ENCODE measurements around the gene FIBIN. TPM values are rescaled to one million over a fixed set of nuclear protein-coding genes. Genes with fewer than 3 reads are reported as not detected.

Gene FIBIN
- total RNA-seq, 1 experiment from 2014 or later: not detected

DNA sequence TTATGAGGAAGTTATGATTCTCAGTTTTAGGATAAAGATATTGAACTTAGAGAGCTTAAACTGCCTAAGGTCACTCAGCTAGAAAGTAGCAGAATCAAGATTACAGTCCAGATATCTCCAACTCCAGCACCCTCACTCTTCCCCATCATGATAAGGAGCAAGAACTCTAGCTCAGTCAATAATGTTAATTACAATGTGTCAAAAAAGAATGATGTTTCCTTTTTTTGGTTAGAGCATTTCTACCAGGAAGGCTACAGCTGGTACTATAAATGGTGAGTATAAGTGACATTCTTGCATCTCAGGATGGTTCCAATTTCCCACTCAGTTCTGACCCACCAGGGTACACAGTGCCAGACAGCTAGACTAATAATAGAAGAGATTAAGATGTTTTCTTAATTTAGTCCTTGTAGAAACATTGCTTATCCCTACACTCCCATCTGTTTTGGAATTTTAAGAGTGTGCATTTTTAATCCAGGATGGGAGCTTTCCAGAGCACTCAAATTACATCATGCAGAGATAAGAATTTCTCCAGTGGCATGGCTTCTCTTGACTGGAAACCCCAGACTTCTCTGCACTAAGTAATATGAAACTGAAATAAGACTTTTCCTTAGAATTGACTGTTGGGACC, 25.1 kb downstream of the FIBIN start:
- H2AFZ ChIP-seq (ENCODE audit: low read depth, low read length, poor library complexity, severe bottlenecking): no peak overlapping the region
- no peaks in the 10 kb centered on the region for H3K9me3 ChIP-seq (ENCODE audit: control insufficient read depth in 1 of 2, insufficient read depth in 1 of 2, low read depth in 1 of 2, low read length in 2 of 2)
- TF ChIP-seq SP1 (IDR thresholded peaks at IDR 0.05; ENCODE audit: low read depth) (no peak), POLR2A (IDR thresholded peaks at IDR 0.05; ENCODE audit: borderline replicate concordance, extremely low read depth, insufficient read depth, insufficient read length) (no peak), JUND (IDR thresholded peaks at IDR 0.05) (no peak), ELF1 (IDR thresholded peaks at IDR 0.05; ENCODE audit: borderline replicate concordance, low read depth) (no peak), CBX3 (IDR thresholded peaks at IDR 0.05; ENCODE audit: low read depth) (no peak), EZH2phosphoT487 (IDR thresholded peaks at IDR 0.05; ENCODE audit: borderline replicate concordance) (no peak), RAD21 (IDR thresholded peaks at IDR 0.05; ENCODE audit: low read depth) (no peak), TCF7L2 (IDR thresholded peaks at IDR 0.05; ENCODE audit: borderline replicate concordance, extremely low read depth, insufficient read depth, insufficient read length) (no peak), EGR1 (IDR thresholded peaks at IDR 0.05; ENCODE audit: low read depth) (no peak), YY1 (IDR thresholded peaks at IDR 0.05; ENCODE audit: extremely low read depth, insufficient replicate concordance, low read depth, low read length) (no peak), FOSL1 (IDR thresholded peaks at IDR 0.05; ENCODE audit: low read depth) (no peak), ZFX (IDR thresholded peaks at IDR 0.05) (no peak), SIN3A (IDR thresholded peaks at IDR 0.05; ENCODE audit: low read depth) (no peak), SRF (IDR thresholded peaks at IDR 0.05; ENCODE audit: low read depth) (no peak)
- TF ChIP-seq, protein P1, sequence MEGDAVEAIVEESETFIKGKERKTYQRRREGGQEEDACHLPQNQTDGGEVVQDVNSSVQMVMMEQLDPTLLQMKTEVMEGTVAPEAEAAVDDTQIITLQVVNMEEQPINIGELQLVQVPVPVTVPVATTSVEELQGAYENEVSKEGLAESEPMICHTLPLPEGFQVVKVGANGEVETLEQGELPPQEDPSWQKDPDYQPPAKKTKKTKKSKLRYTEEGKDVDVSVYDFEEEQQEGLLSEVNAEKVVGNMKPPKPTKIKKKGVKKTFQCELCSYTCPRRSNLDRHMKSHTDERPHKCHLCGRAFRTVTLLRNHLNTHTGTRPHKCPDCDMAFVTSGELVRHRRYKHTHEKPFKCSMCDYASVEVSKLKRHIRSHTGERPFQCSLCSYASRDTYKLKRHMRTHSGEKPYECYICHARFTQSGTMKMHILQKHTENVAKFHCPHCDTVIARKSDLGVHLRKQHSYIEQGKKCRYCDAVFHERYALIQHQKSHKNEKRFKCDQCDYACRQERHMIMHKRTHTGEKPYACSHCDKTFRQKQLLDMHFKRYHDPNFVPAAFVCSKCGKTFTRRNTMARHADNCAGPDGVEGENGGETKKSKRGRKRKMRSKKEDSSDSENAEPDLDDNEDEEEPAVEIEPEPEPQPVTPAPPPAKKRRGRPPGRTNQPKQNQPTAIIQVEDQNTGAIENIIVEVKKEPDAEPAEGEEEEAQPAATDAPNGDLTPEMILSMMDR (IDR thresholded peaks at IDR 0.05 in 2 of 3, conservative IDR thresholded peaks at IDR 0.05 in 1 of 3; ENCODE audit: borderline replicate concordance in 1 of 3, insufficient read depth in 1 of 3, low read depth in 2 of 3, low read length in 2 of 3): no peak
- TF ChIP-seq, protein P2, sequence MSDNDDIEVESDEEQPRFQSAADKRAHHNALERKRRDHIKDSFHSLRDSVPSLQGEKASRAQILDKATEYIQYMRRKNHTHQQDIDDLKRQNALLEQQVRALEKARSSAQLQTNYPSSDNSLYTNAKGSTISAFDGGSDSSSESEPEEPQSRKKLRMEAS (IDR thresholded peaks at IDR 0.05): no peak
- TF ChIP-seq, protein P3, sequence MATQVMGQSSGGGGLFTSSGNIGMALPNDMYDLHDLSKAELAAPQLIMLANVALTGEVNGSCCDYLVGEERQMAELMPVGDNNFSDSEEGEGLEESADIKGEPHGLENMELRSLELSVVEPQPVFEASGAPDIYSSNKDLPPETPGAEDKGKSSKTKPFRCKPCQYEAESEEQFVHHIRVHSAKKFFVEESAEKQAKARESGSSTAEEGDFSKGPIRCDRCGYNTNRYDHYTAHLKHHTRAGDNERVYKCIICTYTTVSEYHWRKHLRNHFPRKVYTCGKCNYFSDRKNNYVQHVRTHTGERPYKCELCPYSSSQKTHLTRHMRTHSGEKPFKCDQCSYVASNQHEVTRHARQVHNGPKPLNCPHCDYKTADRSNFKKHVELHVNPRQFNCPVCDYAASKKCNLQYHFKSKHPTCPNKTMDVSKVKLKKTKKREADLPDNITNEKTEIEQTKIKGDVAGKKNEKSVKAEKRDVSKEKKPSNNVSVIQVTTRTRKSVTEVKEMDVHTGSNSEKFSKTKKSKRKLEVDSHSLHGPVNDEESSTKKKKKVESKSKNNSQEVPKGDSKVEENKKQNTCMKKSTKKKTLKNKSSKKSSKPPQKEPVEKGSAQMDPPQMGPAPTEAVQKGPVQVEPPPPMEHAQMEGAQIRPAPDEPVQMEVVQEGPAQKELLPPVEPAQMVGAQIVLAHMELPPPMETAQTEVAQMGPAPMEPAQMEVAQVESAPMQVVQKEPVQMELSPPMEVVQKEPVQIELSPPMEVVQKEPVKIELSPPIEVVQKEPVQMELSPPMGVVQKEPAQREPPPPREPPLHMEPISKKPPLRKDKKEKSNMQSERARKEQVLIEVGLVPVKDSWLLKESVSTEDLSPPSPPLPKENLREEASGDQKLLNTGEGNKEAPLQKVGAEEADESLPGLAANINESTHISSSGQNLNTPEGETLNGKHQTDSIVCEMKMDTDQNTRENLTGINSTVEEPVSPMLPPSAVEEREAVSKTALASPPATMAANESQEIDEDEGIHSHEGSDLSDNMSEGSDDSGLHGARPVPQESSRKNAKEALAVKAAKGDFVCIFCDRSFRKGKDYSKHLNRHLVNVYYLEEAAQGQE (IDR thresholded peaks at IDR 0.05; ENCODE audit: low read depth): no peak
- TF ChIP-seq, protein P4, sequence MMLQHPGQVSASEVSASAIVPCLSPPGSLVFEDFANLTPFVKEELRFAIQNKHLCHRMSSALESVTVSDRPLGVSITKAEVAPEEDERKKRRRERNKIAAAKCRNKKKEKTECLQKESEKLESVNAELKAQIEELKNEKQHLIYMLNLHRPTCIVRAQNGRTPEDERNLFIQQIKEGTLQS (IDR thresholded peaks at IDR 0.05): no peak
- POLR2A ChIA-PET: no interaction called here
- intact Hi-C loops (cut with micrococcal nuclease): no loop called here
- H3K4me2 ChIP-seq (ENCODE audit: low read length): no peak overlapping the region
- no TSS peak for BruUV-seq (replicated peaks)
- DNase-seq (ENCODE audit: low read depth, low spot score): no peak
- no peaks in the 10 kb centered on the region for H3K9me2 ChIP-seq (ENCODE audit: insufficient read depth)
- CTCF ChIA-PET: no interaction called here
- H3K4me3 ChIP-seq (replicated peaks in 1 of 2; ENCODE audit: low read depth in 1 of 2, low read length in 2 of 2): no peak overlapping the region
- no peak for ATAC-seq
- no peaks in the 10 kb centered on the region; a peak in 1 of 4 replicates for H3K36me3 ChIP-seq (ENCODE audit: control insufficient read depth in 1 of 2, insufficient read depth in 2 of 2, low read length in 2 of 2)
- no peaks in the 10 kb centered on the region for H4K20me1 ChIP-seq (ENCODE audit: insufficient read depth)
- H3K4me1 ChIP-seq (ENCODE audit: control insufficient read depth in 1 of 2, insufficient read depth in 2 of 2, low read length in 2 of 2): no peaks in the 10 kb centered on the region
- no peak overlapping the region for H3K9ac ChIP-seq (ENCODE audit: low read length)
- no peaks in the 10 kb centered on the region for H3K27me3 ChIP-seq (ENCODE audit: insufficient read depth, low read length)
- H3K27ac ChIP-seq (ENCODE audit: low read depth, low read length): no peak overlapping the region
- RAD21 ChIA-PET (ENCODE audit: low non-redundant PET in 1 of 2, low total read pairs in 2 of 2, uncharacterized antibody in 2 of 2, unreplicated experiment in 2 of 2): no interaction called here
- no peaks in the 10 kb centered on the region for H3K79me2 ChIP-seq (ENCODE audit: insufficient read depth, low read length)
